Measurements from ENCODE around the gene ZDHHC7.

Gene ZDHHC7

DNA sequence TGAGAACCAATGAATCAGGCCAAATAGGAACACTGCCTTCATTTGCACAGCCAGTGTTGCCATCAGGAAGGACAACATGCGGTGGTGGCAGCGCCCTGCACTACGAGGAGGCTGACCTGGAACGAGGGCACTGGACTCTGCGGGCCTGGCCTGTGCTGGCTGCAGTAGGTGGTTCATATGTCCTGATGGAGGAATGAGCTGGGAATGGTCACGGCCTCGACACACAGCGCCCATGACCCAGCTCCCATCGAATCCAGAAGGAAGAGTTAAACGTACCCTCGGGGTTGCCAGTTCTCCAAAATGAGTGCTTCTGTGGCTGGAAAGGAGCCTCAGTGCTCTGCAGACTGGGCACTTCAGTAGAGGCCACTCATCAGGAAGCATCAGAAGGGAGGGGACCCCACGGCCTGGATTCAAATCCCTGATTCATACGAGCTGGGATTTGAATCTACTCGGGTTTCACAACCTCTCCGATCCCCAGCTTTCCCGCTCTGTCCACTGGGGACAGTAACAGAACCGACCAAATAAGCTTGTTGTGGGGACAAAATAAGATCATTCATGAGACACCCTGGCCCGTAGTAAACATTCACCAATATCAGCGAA, 85.5 kb downstream of the ZDHHC7 start:
- in situ Hi-C loops (cut with MboI; ENCODE audit: low sequenced_read_pairs): no loop called here

DNA sequence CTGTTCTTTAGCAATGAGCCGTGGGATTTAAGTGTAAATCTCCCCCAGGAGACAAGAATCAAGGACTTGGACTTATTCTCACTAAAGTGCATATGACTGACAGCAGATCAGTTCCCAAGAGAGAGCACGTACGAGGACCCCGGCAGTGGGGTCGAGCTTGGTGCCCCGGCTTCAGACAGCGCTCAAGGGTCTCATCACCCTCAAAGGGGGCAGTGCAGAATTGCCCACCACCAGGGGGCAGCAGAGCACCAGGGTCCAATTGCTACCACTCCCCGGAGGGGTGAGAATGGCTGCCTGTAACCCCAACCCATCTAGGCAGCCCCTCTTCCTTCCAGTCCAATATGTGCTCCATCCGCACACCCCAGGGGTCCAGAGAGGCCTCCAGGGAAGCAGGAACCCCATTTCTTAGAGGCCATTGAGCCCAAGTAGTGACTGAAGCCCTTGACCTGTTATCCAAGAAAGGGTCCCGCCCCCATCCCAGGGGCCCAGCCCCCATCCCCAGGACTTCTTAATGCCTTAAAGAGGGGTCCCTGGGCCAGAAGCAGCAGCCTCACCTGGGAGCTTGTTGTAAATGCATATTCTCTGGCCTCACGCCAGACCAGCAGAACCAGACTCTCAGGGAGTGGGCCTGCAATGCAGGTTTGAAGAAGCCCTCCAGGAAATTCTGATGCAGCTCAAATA, 86.1 kb downstream of the ZDHHC7 start:
- in situ Hi-C loops (cut with MboI; ENCODE audit: low sequenced_read_pairs): no loop called here

DNA sequence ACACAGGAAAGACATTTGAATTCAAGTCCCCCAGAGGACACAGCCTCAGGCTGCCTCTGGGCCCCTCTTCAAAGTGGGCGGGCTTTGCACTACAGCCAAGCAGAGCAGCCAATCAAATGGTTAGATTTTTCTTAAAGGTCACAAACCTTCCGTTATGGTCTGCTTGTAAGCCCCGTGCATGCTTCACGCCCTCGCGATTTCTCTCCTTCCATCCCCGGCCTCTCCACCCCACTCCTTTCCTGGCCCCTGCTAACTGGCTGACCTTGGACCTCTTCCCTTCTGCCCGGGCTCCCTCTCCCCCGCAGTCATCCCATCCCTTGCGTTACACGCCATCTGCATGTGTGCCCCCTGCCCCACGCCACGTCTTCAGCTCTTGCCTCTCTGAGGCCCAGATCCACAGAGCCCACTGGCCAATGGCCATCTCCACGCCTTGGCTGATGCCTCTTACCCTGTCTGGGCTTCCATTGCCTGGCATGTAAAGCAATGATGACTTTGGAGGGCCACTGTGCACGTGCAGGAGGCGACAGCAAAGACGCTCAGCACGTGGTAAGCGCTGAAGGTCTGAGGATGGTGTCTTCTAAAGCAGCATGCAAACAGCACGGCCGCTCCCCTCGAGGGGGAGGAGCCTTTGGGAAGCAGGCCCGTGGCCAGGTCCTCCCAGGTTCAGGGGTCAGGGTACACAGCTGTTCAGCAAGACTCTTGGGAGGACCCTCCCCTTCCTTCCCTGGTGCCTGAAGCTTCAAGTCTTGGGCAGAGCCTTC, 86.8 kb downstream of the ZDHHC7 start:
- in situ Hi-C loops (cut with MboI; ENCODE audit: low sequenced_read_pairs): no loop called here

Measured in HL-60/S4 treated with phorbol 12-myristate 13-acetate at 8.2 ng/mL for 4 days and 3 days (cell line).